ENCODE results near the gene C5orf22. TPM values are rescaled to one million over a fixed set of nuclear protein-coding genes. Genes with fewer than 3 reads are reported as not detected.
"Not testable (repeated sequence)": the region's sequence is repeated elsewhere in the genome, so short reads cannot be mapped to it uniquely, and the experiment has no call there.

C5orf22 gene
- total RNA-seq, 1 donor = 21.4 TPM

- no peak for DNase-seq (ENCODE audit: insufficient read length, low spot score, missing footprints)
- Histone ChIP-seq H3K27ac (ENCODE audit: low read depth, low read length) (no peak overlapping the region), H3K9me3 (ENCODE audit: low read depth, low read length) (no peaks in the 10 kb centered on the region), H3K4me1 (ENCODE audit: insufficient read depth, low read length) (peaks cover 16% of the 10 kb centered on the region), H3K4me3 (ENCODE audit: insufficient read depth, low read length) (no peak overlapping the region), H3K79me2 (ENCODE audit: insufficient read depth, low read length) (peaks cover 56% of the 10 kb centered on the region), H3K4me2 (ENCODE audit: insufficient read depth, low read length) (no peak overlapping the region), H4K20me1 (ENCODE audit: insufficient read depth, low read length) (no peaks in the 10 kb centered on the region), H2AFZ (ENCODE audit: low read length) (no peak overlapping the region), H3K36me3 (ENCODE audit: insufficient read depth, low read length) (peaks cover 46% of the 10 kb centered on the region), H3K27me3 (ENCODE audit: insufficient read depth, low read length) (no peaks in the 10 kb centered on the region)
- TF ChIP-seq CTCF (IDR thresholded peaks at IDR 0.05; ENCODE audit: extremely low read depth, low read depth, low read length) = no peak
These were observed 2.5 kb downstream of the C5orf22 start for GRCh38 chr5:31534527-31535046.

- no peak for TF ChIP-seq CTCF (IDR thresholded peaks at IDR 0.05; ENCODE audit: extremely low read depth, low read depth, low read length)
- Histone ChIP-seq H3K79me2 (ENCODE audit: insufficient read depth, low read length) (peaks cover 33% of the 10 kb centered on the region), H3K36me3 (ENCODE audit: insufficient read depth, low read length) (peaks cover 57% of the 10 kb centered on the region)
These were observed 4.8 kb downstream of the C5orf22 start for GRCh38 chr5:31536873-31537272.

GRCh38 chr5:31537349-31537748 is 5.2 kb downstream of the C5orf22 start:
- Histone ChIP-seq H2AFZ (ENCODE audit: low read length) (no peak overlapping the region), H3K4me1 (ENCODE audit: insufficient read depth, low read length) (peaks cover 9% of the 10 kb centered on the region), H3K27me3 (ENCODE audit: insufficient read depth, low read length) (no peaks in the 10 kb centered on the region), H3K79me2 (ENCODE audit: insufficient read depth, low read length) (peaks cover 33% of the 10 kb centered on the region), H3K4me2 (ENCODE audit: insufficient read depth, low read length) (no peak overlapping the region), H3K27ac (ENCODE audit: low read depth, low read length) (no peak overlapping the region), H3K36me3 (ENCODE audit: insufficient read depth, low read length) (peaks cover 59% of the 10 kb centered on the region), H3K4me3 (ENCODE audit: insufficient read depth, low read length) (no peak overlapping the region), H4K20me1 (ENCODE audit: insufficient read depth, low read length) (no peaks in the 10 kb centered on the region), H3K9me3 (ENCODE audit: low read depth, low read length) (no peaks in the 10 kb centered on the region)
- TF ChIP-seq CTCF (IDR thresholded peaks at IDR 0.05; ENCODE audit: extremely low read depth, low read depth, low read length) = no peak
- no peak for DNase-seq (ENCODE audit: insufficient read length, low spot score, missing footprints)

More at GRCh38 chr5:31536873-31537272, 4.8 kb downstream of the C5orf22 start:
- H2AFZ ChIP-seq (ENCODE audit: low read length) = no peak overlapping the region
- H3K27me3 ChIP-seq (ENCODE audit: insufficient read depth, low read length) = no peaks in the 10 kb centered on the region
- no peaks in the 10 kb centered on the region for H4K20me1 ChIP-seq (ENCODE audit: insufficient read depth, low read length)
- DNase-seq (ENCODE audit: insufficient read length, low spot score, missing footprints) = no peak
- H3K27ac ChIP-seq (ENCODE audit: low read depth, low read length) = no peak overlapping the region
- no peak overlapping the region for H3K4me3 ChIP-seq (ENCODE audit: insufficient read depth, low read length)
- no peaks in the 10 kb centered on the region for H3K9me3 ChIP-seq (ENCODE audit: low read depth, low read length)
- H3K4me2 ChIP-seq (ENCODE audit: insufficient read depth, low read length) = no peak overlapping the region
- peaks cover 9% of the 10 kb centered on the region for H3K4me1 ChIP-seq (ENCODE audit: insufficient read depth, low read length)

GRCh38 chr5:31537851-31538250 is 5.8 kb downstream of the C5orf22 start:
- peaks cover 64% of the 10 kb centered on the region for H3K36me3 ChIP-seq (ENCODE audit: insufficient read depth, low read length)
- no peaks in the 10 kb centered on the region for H3K27me3 ChIP-seq (ENCODE audit: insufficient read depth, low read length)
- peaks cover 28% of the 10 kb centered on the region for H3K79me2 ChIP-seq (ENCODE audit: insufficient read depth, low read length)
- H3K27ac ChIP-seq (ENCODE audit: low read depth, low read length) = no peak overlapping the region
- no peak overlapping the region for H3K4me3 ChIP-seq (ENCODE audit: insufficient read depth, low read length)
- H3K4me1 ChIP-seq (ENCODE audit: insufficient read depth, low read length) = peaks cover 9% of the 10 kb centered on the region
- H3K4me2 ChIP-seq (ENCODE audit: insufficient read depth, low read length) = no peak overlapping the region
- no peaks in the 10 kb centered on the region for H4K20me1 ChIP-seq (ENCODE audit: insufficient read depth, low read length)
- no peak overlapping the region for H2AFZ ChIP-seq (ENCODE audit: low read length)
- no peaks in the 10 kb centered on the region for H3K9me3 ChIP-seq (ENCODE audit: low read depth, low read length)
- DNase-seq (ENCODE audit: insufficient read length, low spot score, missing footprints) = no peak
- TF ChIP-seq CTCF (IDR thresholded peaks at IDR 0.05; ENCODE audit: extremely low read depth, low read depth, low read length) = no peak

GRCh38 chr5:31549114-31549513 is 17.0 kb downstream of the C5orf22 start:
- H3K4me2 ChIP-seq (ENCODE audit: insufficient read depth, low read length); H3K27ac ChIP-seq (ENCODE audit: low read depth, low read length); H3K27me3 ChIP-seq (ENCODE audit: insufficient read depth, low read length); H3K79me2 ChIP-seq (ENCODE audit: insufficient read depth, low read length); H3K4me1 ChIP-seq (ENCODE audit: insufficient read depth, low read length); H2AFZ ChIP-seq (ENCODE audit: low read length); DNase-seq (ENCODE audit: insufficient read length, low spot score, missing footprints); H3K4me3 ChIP-seq (ENCODE audit: insufficient read depth, low read length); H3K9me3 ChIP-seq (ENCODE audit: low read depth, low read length); H4K20me1 ChIP-seq (ENCODE audit: insufficient read depth, low read length): not testable (repeated sequence)
- peaks cover 52% of the 10 kb centered on the region for H3K36me3 ChIP-seq (ENCODE audit: insufficient read depth, low read length)
